Measurements from ENCODE around the gene PDE6C.

PDE6C gene

GRCh38 chr10:93612311-93612710 lies at the start of gene PDE6C:
Gene PDE6C (plus strand): TSS chr10:93612537. CDS start chr10:93612726, 189 bp downstream.
- Mint-ChIP-seq H3K27me3 (no peaks in the 10 kb centered on the region), H3K36me3 (no peaks in the 10 kb centered on the region), H3K4me3 (no peak within 1 kb of the TSS), H3K4me1 (peaks cover 9% of the 10 kb centered on the region), H3K9me3 (peaks cover 6% of the 10 kb centered on the region), H3K27ac (no peak within 1 kb of the TSS)
- no peak for ATAC-seq

GRCh38 chr10:93565446-93565845 lies 46.9 kb upstream of the PDE6C start:
- peaks cover 61% of the 10 kb centered on the region for H3K27me3 Mint-ChIP-seq
- no peaks in the 10 kb centered on the region for H3K9me3 Mint-ChIP-seq
- no peak overlapping the region for H3K4me3 Mint-ChIP-seq
- H3K36me3 Mint-ChIP-seq, result no peaks in the 10 kb centered on the region
- ATAC-seq, result no peak
- H3K27ac Mint-ChIP-seq, result no peak overlapping the region
- H3K4me1 Mint-ChIP-seq, result peaks cover 9% of the 10 kb centered on the region

GRCh38 chr10:93566435-93567276 lies 45.7 kb upstream of the PDE6C start, which contains the start of gene FFAR4:
Gene FFAR4 (plus strand): TSS chr10:93566665. CDS start chr10:93566721, 56 bp downstream.
- Mint-ChIP-seq H3K36me3 (no peaks in the 10 kb centered on the region), H3K4me1 (peaks cover 9% of the 10 kb centered on the region), H3K27ac (no peak within 1 kb of the TSS), H3K9me3 (no peaks in the 10 kb centered on the region), H3K27me3 (peaks cover 59% of the 10 kb centered on the region), H3K4me3 (peak within 1 kb of the TSS; percentile 6)
- no peak for ATAC-seq

GRCh38 chr10:93567277-93568104 lies 44.8 kb upstream of the PDE6C start:
- Mint-ChIP-seq H3K27me3 (peaks cover 61% of the 10 kb centered on the region), H3K4me1 (peaks cover 9% of the 10 kb centered on the region), H3K36me3 (no peaks in the 10 kb centered on the region), H3K9me3 (no peaks in the 10 kb centered on the region), H3K4me3 (peak overlapping the region; percentile 6), H3K27ac (no peak overlapping the region)
- no peak for ATAC-seq

- Mint-ChIP-seq H3K27me3 (peaks cover 67% of the 10 kb centered on the region), H3K4me3 (no peak overlapping the region), H3K27ac (no peak overlapping the region), H3K9me3 (no peaks in the 10 kb centered on the region), H3K4me1 (peaks cover 9% of the 10 kb centered on the region), H3K36me3 (no peaks in the 10 kb centered on the region)
- no peak for ATAC-seq
Measured at GRCh38 chr10:93568105-93568390, 44.3 kb upstream of the PDE6C start.

GRCh38 chr10:93570383-93570782 lies 42.0 kb upstream of the PDE6C start:
- H3K36me3 Mint-ChIP-seq, result no peaks in the 10 kb centered on the region
- H3K27ac Mint-ChIP-seq, result no peak overlapping the region
- peaks cover 69% of the 10 kb centered on the region for H3K27me3 Mint-ChIP-seq
- H3K4me1 Mint-ChIP-seq, result peaks cover 16% of the 10 kb centered on the region
- no peak for ATAC-seq
- no peak overlapping the region for H3K4me3 Mint-ChIP-seq
- no peaks in the 10 kb centered on the region for H3K9me3 Mint-ChIP-seq

GRCh38 chr10:93572606-93573005 lies 39.7 kb upstream of the PDE6C start:
- ATAC-seq, result no peak
- peaks cover 58% of the 10 kb centered on the region for H3K27me3 Mint-ChIP-seq
- H3K36me3 Mint-ChIP-seq, result no peaks in the 10 kb centered on the region
- no peak overlapping the region for H3K4me3 Mint-ChIP-seq
- peaks cover 6% of the 10 kb centered on the region for H3K4me1 Mint-ChIP-seq
- no peak overlapping the region for H3K27ac Mint-ChIP-seq
- no peaks in the 10 kb centered on the region for H3K9me3 Mint-ChIP-seq

- Mint-ChIP-seq H3K27ac (no peak overlapping the region), H3K27me3 (peaks cover 58% of the 10 kb centered on the region)
Measured at GRCh38 chr10:93573051-93573909, 39.1 kb upstream of the PDE6C start.

GRCh38 chr10:93573924-93574323 lies 38.4 kb upstream of the PDE6C start:
- H3K27me3 Mint-ChIP-seq, result peaks cover 52% of the 10 kb centered on the region
- H3K9me3 Mint-ChIP-seq, result no peaks in the 10 kb centered on the region
- H3K4me3 Mint-ChIP-seq, result no peak overlapping the region
- H3K4me1 Mint-ChIP-seq, result peaks cover 6% of the 10 kb centered on the region
- no peaks in the 10 kb centered on the region for H3K36me3 Mint-ChIP-seq
- no peak for ATAC-seq
- no peak overlapping the region for H3K27ac Mint-ChIP-seq

More at GRCh38 chr10:93573051-93573909, 39.1 kb upstream of the PDE6C start:
- no peak for ATAC-seq
- H3K4me1 Mint-ChIP-seq, result peaks cover 6% of the 10 kb centered on the region
- no peaks in the 10 kb centered on the region for H3K36me3 Mint-ChIP-seq
- no peaks in the 10 kb centered on the region for H3K9me3 Mint-ChIP-seq
- H3K4me3 Mint-ChIP-seq, result no peak overlapping the region

- Mint-ChIP-seq H3K36me3 (peaks cover 5% of the 10 kb centered on the region), H3K27ac (no peak overlapping the region)
- no peak for ATAC-seq
Measured at GRCh38 chr10:93576888-93577287, 35.4 kb upstream of the PDE6C start.

GRCh38 chr10:93577565-93577964 lies 34.8 kb upstream of the PDE6C start:
- peaks cover 43% of the 10 kb centered on the region for H3K27me3 Mint-ChIP-seq
- peaks cover 9% of the 10 kb centered on the region for H3K9me3 Mint-ChIP-seq
- peaks cover 5% of the 10 kb centered on the region for H3K36me3 Mint-ChIP-seq
- H3K27ac Mint-ChIP-seq, result no peak overlapping the region
- H3K4me1 Mint-ChIP-seq, result peaks cover 6% of the 10 kb centered on the region
- no peak overlapping the region for H3K4me3 Mint-ChIP-seq
- ATAC-seq, result no peak

More at GRCh38 chr10:93576888-93577287, 35.4 kb upstream of the PDE6C start:
- peaks cover 9% of the 10 kb centered on the region for H3K9me3 Mint-ChIP-seq
- H3K4me1 Mint-ChIP-seq, result peaks cover 6% of the 10 kb centered on the region
- H3K27me3 Mint-ChIP-seq, result peaks cover 50% of the 10 kb centered on the region
- no peak overlapping the region for H3K4me3 Mint-ChIP-seq

- H3K36me3 Mint-ChIP-seq, result peaks cover 5% of the 10 kb centered on the region
- H3K27me3 Mint-ChIP-seq, result peaks cover 28% of the 10 kb centered on the region
- H3K27ac Mint-ChIP-seq, result no peak overlapping the region
- no peak for ATAC-seq
- no peaks in the 10 kb centered on the region for H3K4me1 Mint-ChIP-seq
- H3K4me3 Mint-ChIP-seq, result no peak overlapping the region
- H3K9me3 Mint-ChIP-seq, result peaks cover 9% of the 10 kb centered on the region
Measured at GRCh38 chr10:93579089-93579488, 33.2 kb upstream of the PDE6C start.

- Mint-ChIP-seq H3K27ac (no peak overlapping the region), H3K4me3 (no peak overlapping the region), H3K4me1 (no peaks in the 10 kb centered on the region), H3K36me3 (peaks cover 5% of the 10 kb centered on the region), H3K27me3 (peaks cover 27% of the 10 kb centered on the region), H3K9me3 (peaks cover 9% of the 10 kb centered on the region)
- ATAC-seq, result no peak
Measured at GRCh38 chr10:93579985-93580711, 32.2 kb upstream of the PDE6C start.

- Mint-ChIP-seq H3K4me3 (no peak overlapping the region), H3K27ac (no peak overlapping the region), H3K9me3 (peaks cover 9% of the 10 kb centered on the region), H3K27me3 (peaks cover 27% of the 10 kb centered on the region), H3K4me1 (no peaks in the 10 kb centered on the region), H3K36me3 (peaks cover 5% of the 10 kb centered on the region)
- no peak for ATAC-seq
Measured at GRCh38 chr10:93580828-93581227, 31.5 kb upstream of the PDE6C start.
